Thoracic aorta (tissue), 2 donors: ENCODE results near the gene CIBAR2. TPM values are rescaled to one million over a fixed set of nuclear protein-coding genes. Genes with fewer than 3 reads are reported as not detected.

Experiments used
- ATAC-seq: fragments of 150-250 bp; one replicate; pipeline ENCODE4 v1.8.0; 2017; ENCODE audit warnings: low read depth; ENCODE audit not compliant: insufficient number of reproducible peaks, low FRiP score
- DNase-seq: peaks from one replicate; pipeline ENCODE4 v3.0.0-alpha.2; 2020; ENCODE audit warnings: low spot score
- H3K27ac ChIP-seq, 2 donors: fragments of 200-600 bp; sonication (generic); 1 replicate in 1 of 2; 2 replicates in 1 of 2; pipeline ENCODE4 v1.5.1; 2016; ENCODE audit warnings: mild to moderate bottlenecking in 2 of 2, moderate library complexity in 2 of 2
- H3K27me3 ChIP-seq: fragments of 200-600 bp; sonication (generic); replicated peaks from 2 replicates; pipeline ENCODE4 v1.6.0; 2016; ENCODE audit warnings: mild to moderate bottlenecking; ENCODE audit not compliant: insufficient read depth
- H3K36me3 ChIP-seq: fragments of 200-600 bp; sonication (generic); one replicate; pipeline ENCODE4 v1.5.1; 2016
- H3K4me1 ChIP-seq, 2 donors: fragments of 200-600 bp; sonication (generic); 1 replicate in 1 of 2; 2 replicates in 1 of 2; pipeline versions ENCODE4 v1.5.1 to v1.6.0; 2016; ENCODE audit warnings: low read depth in 2 of 2, mild to moderate bottlenecking in 1 of 2; ENCODE audit not compliant: control insufficient read depth in 1 of 2
- H3K4me3 ChIP-seq: fragments of 200-600 bp; sonication (generic); 2 replicates; pipeline ENCODE4 v1.5.1; 2016; ENCODE audit warnings: mild to moderate bottlenecking
- H3K9me3 ChIP-seq: fragments of 200-600 bp; sonication (generic); 2 replicates; pipeline ENCODE4 v1.5.1; 2016
- CTCF ChIP-seq: fragments of 200-600 bp; sonication (generic); IDR thresholded peaks from one replicate; pipeline ENCODE4 v1.5.1; 2019; ENCODE audit warnings: antibody characterized with exemption
- total RNA-seq, 2 donors: library from RNA; depleted of rRNA; stranded (reverse); fragments of >200 nt; gene quantifications; one replicate each; pipeline versions ENCODE4 v1.1.0 to v1.2.3, GENCODE V29; 2016

Gene CIBAR2
- total RNA-seq, 2 donors from 2014 or later = not detected

DNA sequence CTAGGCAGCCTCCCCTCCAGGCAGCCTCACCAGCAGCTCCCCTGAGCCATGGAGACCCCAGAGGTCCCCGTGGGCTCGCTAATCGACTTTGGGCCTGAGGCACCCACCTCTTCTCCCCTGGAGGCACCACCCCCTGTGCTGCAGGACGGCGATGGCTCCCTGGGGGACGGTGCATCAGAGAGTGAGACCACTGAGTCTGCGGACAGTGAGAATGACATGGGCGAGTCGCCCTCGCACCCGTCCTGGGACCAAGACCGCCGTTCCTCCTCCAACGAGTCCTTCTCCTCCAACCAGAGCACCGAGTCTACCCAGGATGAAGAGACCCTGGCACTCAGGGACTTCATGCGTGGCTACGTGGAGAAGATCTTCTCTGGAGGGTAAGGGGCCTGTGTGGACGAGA, 45.2 kb downstream of the CIBAR2 start:
- no peaks in the 10 kb centered on the region for H3K27me3 ChIP-seq
- DNase-seq (no peak), ATAC-seq (no peak)
- TF ChIP-seq CTCF = no peak
- peaks cover 10% of the 10 kb centered on the region for H3K36me3 ChIP-seq
- H3K9me3 ChIP-seq = no peaks in the 10 kb centered on the region
- no peak overlapping the region for H3K4me3 ChIP-seq
- H3K4me1 ChIP-seq = no peaks in the 10 kb centered on the region
- H3K27ac ChIP-seq = no peak overlapping the region

DNA sequence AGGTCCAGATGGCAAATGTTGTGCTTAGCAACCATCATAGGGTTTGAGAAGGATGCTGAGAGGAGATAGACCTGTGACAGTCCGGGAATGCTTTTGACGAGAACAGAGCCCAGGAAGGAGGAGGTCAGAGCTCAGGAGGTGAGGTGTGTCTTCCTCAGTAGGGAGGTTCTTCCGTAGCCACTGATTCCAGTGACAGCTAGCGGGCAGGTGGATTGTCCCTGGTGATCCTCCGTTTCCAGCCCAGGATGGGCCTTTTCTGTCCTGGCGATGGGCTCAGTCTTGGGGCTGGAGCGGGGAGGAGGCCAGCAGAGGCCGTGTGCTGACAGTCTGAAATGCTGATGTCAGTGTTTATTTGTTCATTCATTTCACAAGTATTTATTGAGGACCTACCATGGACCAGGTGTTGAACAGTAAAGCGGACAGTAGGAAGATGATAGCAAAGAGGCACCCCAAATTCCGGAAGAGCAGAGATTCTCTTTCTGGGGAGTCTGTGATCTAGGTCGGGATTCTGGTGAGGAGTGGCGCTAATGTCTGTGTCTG, 45.9 kb downstream of the CIBAR2 start:
- H3K27me3 ChIP-seq = no peaks in the 10 kb centered on the region
- no peak overlapping the region for H3K4me3 ChIP-seq
- no peaks in the 10 kb centered on the region for H3K4me1 ChIP-seq
- H3K27ac ChIP-seq = no peak overlapping the region
- ATAC-seq (no peak), DNase-seq (no peak)
- peaks cover 10% of the 10 kb centered on the region for H3K36me3 ChIP-seq
- TF ChIP-seq CTCF = no peak
- no peaks in the 10 kb centered on the region for H3K9me3 ChIP-seq

- no peak overlapping the region for H3K27ac ChIP-seq
- H3K36me3 ChIP-seq = peaks cover 10% of the 10 kb centered on the region
- H3K27me3 ChIP-seq = no peaks in the 10 kb centered on the region
- H3K4me3 ChIP-seq = no peak overlapping the region
- no peaks in the 10 kb centered on the region for H3K9me3 ChIP-seq
- H3K4me1 ChIP-seq = no peaks in the 10 kb centered on the region
- TF ChIP-seq CTCF = no peak
- ATAC-seq = no peak
- no peak for DNase-seq
Measured at GRCh38 chr16:85065099-85065498, 47.2 kb downstream of the CIBAR2 start.

- H3K4me3 ChIP-seq = no peak overlapping the region
- peaks cover 10% of the 10 kb centered on the region for H3K36me3 ChIP-seq
- TF ChIP-seq CTCF = no peak
- H3K27ac ChIP-seq = no peak overlapping the region
- no peak for ATAC-seq
- H3K4me1 ChIP-seq = no peaks in the 10 kb centered on the region
- H3K9me3 ChIP-seq = no peaks in the 10 kb centered on the region
- no peak for DNase-seq
- no peaks in the 10 kb centered on the region for H3K27me3 ChIP-seq
Measured at GRCh38 chr16:85064186-85064585, 48.1 kb downstream of the CIBAR2 start.

- Histone ChIP-seq H3K27me3 (no peaks in the 10 kb centered on the region), H3K9me3 (no peaks in the 10 kb centered on the region), H3K4me1 (no peaks in the 10 kb centered on the region), H3K36me3 (peaks cover 10% of the 10 kb centered on the region), H3K4me3 (no peak overlapping the region), H3K27ac (no peak overlapping the region)
- no peak for ATAC-seq
- DNase-seq = no peak
- no peak for TF ChIP-seq CTCF
Measured at GRCh38 chr16:85062845-85063244, 49.4 kb downstream of the CIBAR2 start.
